HG02981 (cell line): ENCODE measurements around the gene TMEM125.

Experiments
- ATAC-seq: cut with Tn5 transposase; IDR thresholded peaks from one replicate; pipeline ENCODE4 v1.9.1; 2021; ENCODE audit warnings: mild to moderate bottlenecking, moderate library complexity; ENCODE audit not compliant: unreplicated experiment

Gene TMEM125

GRCh38 chr1:43288785-43289706 lies 19.3 kb downstream of the TMEM125 start:
- ATAC-seq: no peak

GRCh38 chr1:43292216-43292615 lies 22.4 kb downstream of the TMEM125 start:
- no peak for ATAC-seq

DNA sequence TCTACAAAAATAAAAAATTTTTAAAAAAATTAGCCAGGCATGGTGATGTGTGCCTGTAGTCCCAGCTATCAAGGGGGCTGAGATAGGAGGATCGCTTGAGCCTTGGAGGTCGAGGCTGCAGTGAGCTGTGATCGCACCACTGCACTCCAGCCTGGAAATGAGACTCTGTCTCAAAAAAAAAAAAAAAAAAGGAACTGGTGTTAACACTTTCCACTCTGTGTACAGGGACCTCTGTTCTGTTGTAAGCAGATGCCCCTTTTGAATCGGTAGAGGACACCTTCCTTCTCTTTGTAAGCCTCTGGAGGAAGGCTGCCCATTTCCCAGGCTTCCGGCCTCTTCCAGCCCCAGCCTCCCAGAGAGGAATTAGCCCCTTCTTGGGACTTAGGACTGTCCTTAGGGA lies 22.9 kb downstream of the TMEM125 start:
- ATAC-seq: no peak

DNA sequence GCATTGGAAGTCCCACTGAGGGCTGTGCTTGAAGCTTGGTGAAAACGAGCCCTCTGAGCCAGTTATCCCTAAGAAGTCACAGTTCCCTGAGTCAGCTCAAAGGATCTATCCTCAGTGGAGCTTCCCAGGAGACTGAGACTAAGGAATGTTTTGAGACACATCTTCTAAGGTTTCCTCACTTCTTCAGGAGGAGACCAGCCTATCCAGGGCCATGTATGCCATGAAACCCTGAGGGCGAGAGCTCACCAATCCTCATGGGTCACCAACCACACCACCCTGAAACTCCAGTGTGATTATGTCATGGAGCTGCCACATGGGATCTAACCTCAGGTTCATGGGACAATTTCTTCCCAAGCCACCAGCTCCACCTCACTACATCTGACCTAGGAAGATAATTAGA lies 23.4 kb downstream of the TMEM125 start:
- ATAC-seq: no peak

- no peak for ATAC-seq
These were observed 24.3 kb downstream of the TMEM125 start for GRCh38 chr1:43293896-43294760.

GRCh38 chr1:43294761-43295160 lies 25.0 kb downstream of the TMEM125 start:
- no peak for ATAC-seq

DNA sequence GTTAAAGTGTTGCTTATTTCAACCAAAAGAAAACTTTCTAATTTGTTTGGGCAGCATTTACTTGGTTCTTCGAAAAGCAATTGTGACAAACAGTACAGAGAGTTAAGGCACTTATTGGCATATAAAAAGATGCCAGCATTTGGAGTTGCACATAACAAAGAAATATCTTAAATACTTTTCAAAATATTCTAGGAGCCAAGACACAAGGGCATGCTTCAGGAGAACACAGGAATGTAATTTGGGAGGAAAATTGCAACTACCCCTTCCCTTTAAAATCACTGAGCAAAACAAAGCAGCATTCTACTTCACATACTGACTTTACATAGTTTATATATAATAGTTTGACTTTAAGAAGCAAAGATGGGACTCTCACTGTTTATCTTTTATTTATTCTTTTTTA lies 26.4 kb downstream of the TMEM125 start:
- ATAC-seq: no peak

- ATAC-seq: no peak
These were observed 28.3 kb downstream of the TMEM125 start for GRCh38 chr1:43298055-43298454.

DNA sequence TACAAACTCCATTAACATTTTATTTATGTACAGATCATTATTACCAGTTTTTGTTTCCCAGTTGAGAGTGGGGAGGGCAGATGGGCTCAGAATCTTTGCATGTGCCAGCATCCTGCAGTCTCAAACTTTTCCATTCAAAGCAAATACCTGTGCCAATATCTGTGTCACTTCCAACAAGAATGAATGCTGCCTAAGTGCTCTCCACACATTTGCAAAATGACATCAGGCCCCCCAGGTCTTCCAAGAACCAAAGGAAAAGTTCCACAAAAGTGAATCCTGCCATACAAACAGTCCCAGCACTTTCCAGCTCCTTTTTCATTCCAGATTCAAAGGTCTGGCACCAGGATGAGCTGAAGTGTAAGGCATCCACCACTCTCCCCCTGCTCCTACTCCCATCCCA lies 29.3 kb downstream of the TMEM125 start:
- ATAC-seq: no peak

- no peak for ATAC-seq
These were observed 30.8 kb downstream of the TMEM125 start, which contains the start of gene TIE1 for GRCh38 chr1:43300378-43301094. Gene TIE1, plus strand, starts transcription at chr1:43300982. Its CDS starts 90 bp downstream, at chr1:43301072.

DNA sequence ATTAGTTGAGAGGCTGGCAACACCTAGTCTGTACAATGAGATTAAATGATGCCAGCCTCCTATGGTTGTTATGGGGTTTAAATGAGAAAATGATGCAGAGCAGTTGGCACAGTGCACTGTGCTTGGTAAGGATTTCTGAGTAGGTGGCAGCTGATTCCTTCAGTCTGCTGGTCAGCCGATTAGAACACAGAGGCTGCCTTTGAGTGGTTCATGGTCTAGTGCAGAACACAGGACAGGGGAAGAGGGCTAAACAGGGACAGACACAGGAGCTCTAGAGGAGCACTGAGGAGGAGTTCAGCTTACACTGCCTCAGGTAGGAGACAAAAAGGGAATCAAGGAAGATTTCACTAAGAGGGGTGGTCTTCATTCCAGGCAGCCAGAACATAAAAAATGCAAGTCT lies 32.4 kb downstream of the TMEM125 start:
- ATAC-seq: no peak

DNA sequence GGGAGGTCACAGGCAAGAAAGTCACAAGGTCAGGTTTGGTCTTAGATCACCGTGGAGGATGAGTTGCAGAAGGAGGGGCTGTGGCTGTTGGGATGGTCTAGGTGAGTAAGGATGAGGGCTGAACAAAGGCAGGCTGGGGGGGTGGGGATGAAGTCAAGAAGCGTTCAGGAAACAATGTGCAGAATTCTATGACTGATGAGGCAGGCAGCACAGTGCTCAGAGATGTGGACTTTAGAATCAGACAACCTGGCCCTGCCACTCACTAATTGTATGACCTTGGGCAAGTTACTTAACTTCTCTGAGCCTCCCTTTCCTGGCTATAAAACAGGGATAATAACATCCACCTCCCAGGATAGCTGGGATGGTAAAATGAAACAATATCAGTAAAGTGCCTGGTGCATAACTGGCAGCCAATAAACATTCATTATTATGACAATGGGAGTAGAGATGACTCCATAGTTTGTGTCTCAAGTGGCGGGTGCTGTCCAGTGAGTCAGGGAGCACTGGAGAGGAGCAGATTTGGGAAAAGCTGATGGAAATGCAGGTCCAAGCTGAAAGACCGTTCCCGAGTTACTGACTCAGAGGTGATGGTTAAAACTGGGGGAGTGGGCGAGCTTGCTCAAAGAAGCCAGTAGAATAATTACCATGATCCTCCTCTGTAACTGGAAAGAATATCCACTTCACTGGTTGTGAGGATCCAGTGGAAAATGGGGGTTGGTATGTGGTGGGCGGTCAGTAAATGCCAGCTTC lies 33.1 kb downstream of the TMEM125 start:
- ATAC-seq: no peak

DNA sequence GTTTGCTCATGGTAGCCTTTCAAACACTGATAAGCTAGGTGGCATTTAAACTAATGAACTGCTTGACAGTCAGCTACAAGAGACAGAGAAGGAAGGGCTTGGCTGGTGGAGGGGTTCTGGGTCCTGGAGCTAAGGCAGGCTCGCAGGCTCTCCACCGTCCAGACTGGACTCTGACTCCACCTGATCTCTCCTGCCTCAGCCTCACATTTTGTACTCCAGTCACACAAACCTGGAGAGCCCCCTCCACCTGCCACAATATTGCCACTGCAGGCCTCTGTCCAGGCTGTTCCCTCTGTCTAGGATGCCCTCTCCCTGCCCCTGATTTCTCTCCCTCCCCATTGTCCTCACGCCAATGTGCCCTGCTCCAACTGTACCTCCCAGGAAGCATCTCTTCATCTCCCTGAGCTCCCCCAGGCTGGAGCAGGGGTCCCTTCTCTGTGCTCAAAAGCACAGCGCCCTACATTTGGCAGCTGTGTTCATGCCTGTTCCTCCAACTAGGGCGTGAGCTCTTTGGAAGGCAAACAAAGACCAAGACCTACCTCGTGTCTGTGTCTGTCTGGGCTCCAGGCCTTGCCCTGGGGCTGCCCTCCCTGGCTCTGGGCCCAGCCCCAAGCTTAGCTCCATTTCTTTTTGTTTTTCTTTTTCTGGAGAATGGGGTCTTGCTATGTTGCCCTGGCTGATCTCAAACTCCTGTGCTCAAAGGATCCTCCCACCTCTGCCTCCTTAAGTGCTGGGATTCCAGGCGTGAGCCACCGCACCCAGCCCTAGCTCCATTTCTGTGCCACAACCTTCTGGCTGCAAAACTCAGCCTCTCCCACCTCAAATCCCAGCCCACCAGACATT lies 33.9 kb downstream of the TMEM125 start:
- no peak for ATAC-seq

- no peak for ATAC-seq
These were observed 34.5 kb downstream of the TMEM125 start for GRCh38 chr1:43304314-43304681.

DNA sequence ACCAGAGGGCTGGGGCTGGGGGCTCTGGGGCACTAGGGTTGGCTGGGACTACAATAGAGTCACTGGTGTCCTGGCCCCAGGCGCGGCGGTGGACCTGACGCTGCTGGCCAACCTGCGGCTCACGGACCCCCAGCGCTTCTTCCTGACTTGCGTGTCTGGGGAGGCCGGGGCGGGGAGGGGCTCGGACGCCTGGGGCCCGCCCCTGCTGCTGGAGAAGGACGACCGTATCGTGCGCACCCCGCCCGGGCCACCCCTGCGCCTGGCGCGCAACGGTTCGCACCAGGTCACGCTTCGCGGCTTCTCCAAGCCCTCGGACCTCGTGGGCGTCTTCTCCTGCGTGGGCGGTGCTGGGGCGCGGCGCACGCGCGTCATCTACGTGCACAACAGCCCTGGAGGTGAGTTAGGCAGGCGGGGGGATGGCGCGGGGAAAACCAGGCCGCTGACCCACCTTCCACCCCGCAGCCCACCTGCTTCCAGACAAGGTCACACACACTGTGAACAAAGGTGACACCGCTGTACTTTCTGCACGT lies 35.1 kb downstream of the TMEM125 start:
- ATAC-seq: no peak

- ATAC-seq: no peak
These were observed 35.7 kb downstream of the TMEM125 start for GRCh38 chr1:43305461-43305860.

DNA sequence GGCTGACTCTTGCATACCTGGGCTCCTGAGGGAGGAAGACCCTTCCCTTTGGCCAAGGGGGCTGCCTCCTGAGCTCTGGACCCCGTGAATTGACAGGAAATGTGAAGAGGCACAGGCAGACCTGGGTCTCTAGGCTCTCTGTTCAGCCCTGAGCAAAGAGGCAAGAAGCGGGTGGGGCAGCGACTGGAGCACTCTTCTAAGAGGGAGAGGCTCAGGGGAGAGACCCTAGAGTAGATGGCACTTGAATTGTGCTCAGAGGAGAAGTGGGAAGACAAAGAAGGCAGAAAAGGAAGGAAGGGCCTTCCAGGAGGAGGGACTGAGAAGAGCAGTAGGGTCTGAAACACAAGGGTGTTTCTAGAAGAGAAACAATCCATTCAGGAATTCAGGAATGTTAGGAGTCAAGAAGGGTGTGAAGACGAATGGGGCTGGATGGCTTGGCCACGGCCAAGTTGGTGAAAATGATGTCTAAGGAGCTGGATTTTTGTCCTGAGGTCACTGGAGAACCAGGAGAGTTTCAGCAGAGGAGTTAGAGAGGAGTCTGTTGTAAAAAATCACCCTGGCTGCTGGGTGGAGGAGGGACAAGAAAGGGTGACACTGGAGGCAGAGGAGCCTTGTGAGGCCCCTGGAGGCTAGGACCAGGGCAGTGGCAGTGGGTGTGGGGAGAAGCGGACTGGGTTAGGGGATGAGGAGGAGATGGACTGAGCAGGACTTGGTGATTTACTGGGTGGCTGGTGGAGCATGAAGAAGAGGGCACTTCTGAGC lies 36.3 kb downstream of the TMEM125 start:
- no peak for ATAC-seq

- no peak for ATAC-seq
These were observed 37.1 kb downstream of the TMEM125 start for GRCh38 chr1:43306688-43307457.
